Measurements from ENCODE around the gene INPP5A.

GRCh38 chr10:132774902-132775863, 237.6 kb downstream of the INPP5A start:
- no peak for TF ChIP-seq CHD7 (IDR thresholded peaks at IDR 0.05; ENCODE audit: low read depth, low read length)
- TF ChIP-seq CHD2 (IDR thresholded peaks at IDR 0.05; ENCODE audit: low read depth, low read length) = no peak
- no peak for TF ChIP-seq ZFP1 (CRISPR knock-in tag; IDR thresholded peaks at IDR 0.05)
- TF ChIP-seq ZNF584 (CRISPR knock-in tag; IDR thresholded peaks at IDR 0.05; ENCODE audit: low read depth) = no peak
- TF ChIP-seq ZNF41 (CRISPR knock-in tag; conservative IDR thresholded peaks at IDR 0.05) = no peak
- TF ChIP-seq CTCF (IDR thresholded peaks at IDR 0.05 in 2 of 3, conservative IDR thresholded peaks at IDR 0.05 in 1 of 3; ENCODE audit: insufficient read depth in 2 of 3, low read depth in 1 of 3, low read length in 3 of 3) = no peak
- no peak for TF ChIP-seq CEBPB (tag; IDR thresholded peaks at IDR 0.05)
- no peak for TF ChIP-seq NR2C2 (CRISPR knock-in tag; IDR thresholded peaks at IDR 0.05)
- no peak for TF ChIP-seq NR2C2 (tag; IDR thresholded peaks at IDR 0.05)

Measured in K562 (cell line).